ENCODE results near the gene SCUBE1.

DNA sequence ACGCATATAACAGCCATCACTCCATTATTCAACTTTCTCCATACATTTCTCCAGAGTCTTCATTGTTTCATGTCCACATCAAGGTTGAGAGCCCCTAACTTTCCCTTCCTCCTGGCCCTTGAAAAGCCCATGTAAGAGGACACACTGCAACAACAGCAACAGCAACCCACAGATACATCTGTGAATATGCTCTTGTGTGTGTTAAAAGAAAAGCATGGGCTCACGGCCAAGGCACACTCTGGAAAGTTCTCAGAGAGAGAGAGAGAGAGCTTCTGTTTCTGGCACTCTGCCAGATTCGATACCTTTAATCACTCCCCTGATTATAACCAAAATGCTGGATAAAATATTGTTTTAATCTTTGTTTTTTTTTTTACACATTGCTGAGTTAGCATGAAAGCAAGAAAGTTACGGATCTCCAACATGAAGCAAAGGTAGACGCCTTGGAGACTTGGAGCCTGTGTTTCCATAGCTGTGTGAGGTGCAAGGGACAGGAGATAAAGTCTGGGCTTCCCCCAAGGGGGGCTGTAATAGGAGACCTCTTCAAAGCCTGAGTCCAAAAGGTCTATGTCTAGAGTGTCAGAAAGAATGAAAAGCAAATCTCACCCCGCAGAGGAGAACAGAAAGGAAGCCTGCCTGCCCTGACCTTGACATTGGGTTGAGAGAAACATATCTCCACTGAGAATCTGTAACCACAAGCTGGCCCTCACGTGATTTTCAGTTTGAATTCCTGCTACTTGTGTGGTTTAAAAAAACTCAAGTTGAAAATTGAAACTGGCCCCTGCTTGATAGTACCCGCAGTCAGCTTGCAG is 34.9 kb upstream of the SCUBE1 start:
- TF ChIP-seq, protein P1, sequence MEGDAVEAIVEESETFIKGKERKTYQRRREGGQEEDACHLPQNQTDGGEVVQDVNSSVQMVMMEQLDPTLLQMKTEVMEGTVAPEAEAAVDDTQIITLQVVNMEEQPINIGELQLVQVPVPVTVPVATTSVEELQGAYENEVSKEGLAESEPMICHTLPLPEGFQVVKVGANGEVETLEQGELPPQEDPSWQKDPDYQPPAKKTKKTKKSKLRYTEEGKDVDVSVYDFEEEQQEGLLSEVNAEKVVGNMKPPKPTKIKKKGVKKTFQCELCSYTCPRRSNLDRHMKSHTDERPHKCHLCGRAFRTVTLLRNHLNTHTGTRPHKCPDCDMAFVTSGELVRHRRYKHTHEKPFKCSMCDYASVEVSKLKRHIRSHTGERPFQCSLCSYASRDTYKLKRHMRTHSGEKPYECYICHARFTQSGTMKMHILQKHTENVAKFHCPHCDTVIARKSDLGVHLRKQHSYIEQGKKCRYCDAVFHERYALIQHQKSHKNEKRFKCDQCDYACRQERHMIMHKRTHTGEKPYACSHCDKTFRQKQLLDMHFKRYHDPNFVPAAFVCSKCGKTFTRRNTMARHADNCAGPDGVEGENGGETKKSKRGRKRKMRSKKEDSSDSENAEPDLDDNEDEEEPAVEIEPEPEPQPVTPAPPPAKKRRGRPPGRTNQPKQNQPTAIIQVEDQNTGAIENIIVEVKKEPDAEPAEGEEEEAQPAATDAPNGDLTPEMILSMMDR (IDR thresholded peaks at IDR 0.05 in 2 of 3, conservative IDR thresholded peaks at IDR 0.05 in 1 of 3; ENCODE audit: borderline replicate concordance in 1 of 3, insufficient read depth in 1 of 3, low read depth in 2 of 3, low read length in 2 of 3), result no peak
- TF ChIP-seq SIN3A (IDR thresholded peaks at IDR 0.05; ENCODE audit: low read depth) (no peak), ZNF274 (IDR thresholded peaks at IDR 0.05; ENCODE audit: low read depth, low read length) (no peak), REST (IDR thresholded peaks at IDR 0.05; ENCODE audit: low read depth) (no peak), YY1 (IDR thresholded peaks at IDR 0.05; ENCODE audit: extremely low read depth, insufficient replicate concordance, low read depth, low read length) (no peak), POLR2A (IDR thresholded peaks at IDR 0.05; ENCODE audit: borderline replicate concordance, extremely low read depth, insufficient read depth, insufficient read length) (no peak), ATF3 (IDR thresholded peaks at IDR 0.05) (no peak), POLR2AphosphoS5 (IDR thresholded peaks at IDR 0.05; ENCODE audit: low read depth, low read length) (no peak), EZH2 (IDR thresholded peaks at IDR 0.05) (no peak)
- TF ChIP-seq, protein P2, sequence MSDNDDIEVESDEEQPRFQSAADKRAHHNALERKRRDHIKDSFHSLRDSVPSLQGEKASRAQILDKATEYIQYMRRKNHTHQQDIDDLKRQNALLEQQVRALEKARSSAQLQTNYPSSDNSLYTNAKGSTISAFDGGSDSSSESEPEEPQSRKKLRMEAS (IDR thresholded peaks at IDR 0.05), result no peak

All from HCT116 (cell line).